GM19035 (cell line): Measurements from ENCODE around the gene ZNF581.

Source experiments
- ATAC-seq: cut with Tn5 transposase; IDR thresholded peaks from one replicate; pipeline ENCODE4 v1.9.1; 2021; ENCODE audit not compliant: unreplicated experiment

Gene ZNF581

DNA sequence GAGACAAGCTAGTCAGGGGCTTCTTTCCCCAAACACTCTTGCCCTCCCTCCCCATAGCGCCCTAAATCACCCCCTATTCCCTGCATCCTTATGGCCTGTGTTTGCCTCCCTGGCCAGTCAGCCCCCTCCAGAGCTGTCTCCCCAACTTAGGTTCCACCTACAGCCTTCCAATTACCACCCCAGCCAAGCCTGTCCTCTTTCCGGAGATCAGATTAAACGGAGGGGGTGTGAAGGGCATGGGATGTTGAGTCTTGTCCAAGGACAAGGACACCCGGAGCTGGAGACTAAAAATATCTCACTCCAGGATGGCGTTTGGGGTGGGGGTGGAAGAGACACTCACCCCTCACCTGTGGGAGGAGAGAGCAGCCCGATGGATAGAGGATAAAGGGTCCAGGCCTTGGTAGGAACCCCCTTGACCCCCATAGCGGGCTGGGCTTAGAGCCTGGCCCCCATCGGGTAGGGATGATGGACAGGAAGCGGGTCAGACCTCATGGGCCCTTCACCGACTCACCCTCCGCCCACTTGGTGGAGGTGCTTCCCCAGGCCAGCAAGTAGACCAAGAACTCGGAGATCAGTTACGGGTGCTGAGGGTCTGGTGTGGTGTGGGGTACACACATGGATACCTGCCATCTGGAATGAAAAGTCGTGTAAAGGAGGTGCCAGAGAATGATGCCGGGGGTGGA is 32.0 kb upstream of the ZNF581 start:
- no peak for ATAC-seq

DNA sequence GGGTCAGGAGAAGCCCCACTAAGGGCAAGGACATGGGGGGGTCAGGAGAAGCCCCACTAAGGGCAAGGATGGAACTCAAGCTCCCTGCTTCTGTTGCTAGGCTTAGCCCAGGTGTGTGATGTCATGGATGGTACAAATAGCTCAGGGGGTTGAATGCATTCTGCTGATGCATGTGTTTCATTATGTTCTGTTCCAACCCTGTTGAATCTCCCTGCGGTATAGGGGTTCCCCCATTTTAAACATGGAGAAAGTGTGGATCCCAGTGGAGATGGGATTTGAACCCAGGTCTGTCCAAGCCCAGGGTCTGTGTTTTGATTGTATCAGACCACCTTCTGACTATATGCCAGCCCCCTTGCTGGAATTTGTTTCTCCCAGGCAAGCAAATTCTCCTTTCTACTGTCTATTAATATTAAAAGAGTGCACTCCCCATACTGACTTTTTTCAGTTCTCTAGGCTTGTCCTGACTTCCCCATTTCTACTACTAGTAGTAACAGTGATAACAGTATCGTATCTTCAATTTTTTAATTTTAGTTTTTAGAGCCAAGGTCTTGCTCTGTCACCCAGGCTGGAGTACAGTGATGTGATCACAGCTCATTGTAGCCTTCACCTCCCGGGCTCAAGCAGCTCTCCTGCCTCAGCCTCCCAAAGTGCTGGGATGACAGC is 31.3 kb upstream of the ZNF581 start:
- no peak for ATAC-seq

DNA sequence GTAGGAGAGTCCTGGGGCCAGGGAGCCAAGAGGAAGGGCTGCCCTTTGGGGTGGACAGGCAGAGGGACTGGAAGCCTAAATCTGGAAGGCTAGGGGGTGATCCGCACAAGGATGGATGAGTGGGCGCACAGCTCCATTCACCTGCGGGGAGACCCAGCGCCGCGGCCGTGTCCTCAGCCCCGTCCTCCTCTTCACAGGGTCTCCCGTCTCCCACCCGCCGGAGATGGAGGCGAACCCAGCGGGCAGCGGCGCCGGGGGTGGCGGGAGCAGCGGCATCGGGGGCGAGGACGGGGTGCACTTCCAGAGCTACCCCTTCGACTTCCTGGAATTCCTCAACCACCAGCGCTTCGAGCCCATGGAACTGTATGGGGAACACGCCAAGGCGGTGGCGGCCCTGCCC is 30.1 kb upstream of the ZNF581 start:
- ATAC-seq = no peak

DNA sequence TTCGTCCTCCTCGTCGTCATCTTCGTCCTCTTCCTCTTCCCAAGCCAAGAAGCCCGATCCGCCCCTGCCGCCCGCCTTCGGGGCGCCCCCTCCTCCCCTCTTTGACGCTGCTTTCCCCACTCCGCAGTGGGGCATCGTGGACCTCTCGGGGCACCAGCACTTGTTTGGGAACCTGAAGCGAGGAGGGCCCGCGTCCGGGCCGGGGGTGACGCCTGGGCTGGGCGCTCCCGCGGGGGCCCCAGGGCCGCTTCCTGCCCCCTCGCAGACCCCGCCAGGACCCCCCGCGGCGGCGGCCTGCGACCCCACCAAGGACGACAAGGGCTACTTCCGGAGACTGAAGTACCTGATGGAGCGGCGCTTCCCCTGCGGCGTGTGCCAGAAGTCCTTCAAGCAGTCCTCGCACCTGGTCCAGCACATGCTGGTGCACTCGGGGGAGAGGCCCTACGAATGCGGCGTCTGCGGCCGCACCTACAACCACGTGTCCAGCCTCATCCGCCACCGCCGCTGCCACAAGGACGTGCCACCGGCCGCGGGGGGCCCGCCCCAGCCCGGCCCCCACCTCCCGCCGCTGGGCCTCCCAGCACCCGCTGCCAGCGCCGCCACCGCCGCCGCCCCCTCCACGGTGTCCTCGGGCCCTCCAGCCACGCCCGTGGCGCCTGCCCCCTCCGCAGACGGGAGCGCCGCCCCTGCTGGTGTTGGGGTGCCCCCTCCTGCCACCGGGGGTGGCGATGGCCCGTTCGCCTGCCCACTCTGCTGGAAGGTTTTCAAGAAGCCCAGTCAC is 29.3 kb upstream of the ZNF581 start:
- no peak for ATAC-seq

DNA sequence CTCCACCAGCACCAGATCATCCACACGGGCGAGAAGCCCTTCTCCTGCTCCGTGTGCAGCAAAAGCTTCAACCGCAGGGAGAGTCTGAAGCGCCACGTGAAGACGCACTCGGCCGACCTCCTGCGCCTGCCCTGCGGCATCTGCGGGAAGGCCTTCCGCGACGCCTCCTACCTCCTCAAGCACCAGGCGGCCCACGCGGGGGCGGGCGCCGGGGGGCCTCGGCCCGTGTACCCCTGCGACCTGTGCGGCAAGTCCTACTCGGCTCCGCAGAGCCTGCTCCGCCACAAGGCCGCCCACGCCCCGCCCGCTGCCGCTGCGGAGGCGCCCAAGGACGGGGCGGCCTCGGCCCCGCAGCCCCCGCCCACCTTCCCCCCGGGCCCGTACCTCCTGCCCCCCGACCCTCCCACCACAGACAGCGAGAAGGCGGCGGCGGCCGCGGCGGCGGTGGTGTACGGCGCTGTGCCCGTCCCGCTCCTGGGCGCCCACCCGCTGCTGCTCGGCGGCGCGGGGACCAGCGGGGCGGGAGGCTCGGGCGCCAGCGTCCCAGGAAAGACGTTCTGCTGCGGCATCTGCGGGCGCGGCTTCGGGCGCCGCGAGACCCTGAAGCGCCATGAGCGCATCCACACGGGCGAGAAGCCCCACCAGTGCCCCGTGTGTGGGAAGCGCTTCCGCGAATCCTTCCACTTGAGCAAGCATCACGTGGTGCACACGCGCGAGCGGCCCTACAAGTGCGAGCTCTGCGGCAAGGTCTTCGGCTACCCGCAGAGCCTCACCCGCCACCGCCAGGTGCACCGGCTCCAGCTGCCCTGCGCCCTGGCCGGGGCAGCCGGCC is 28.5 kb upstream of the ZNF581 start:
- ATAC-seq = no peak

DNA sequence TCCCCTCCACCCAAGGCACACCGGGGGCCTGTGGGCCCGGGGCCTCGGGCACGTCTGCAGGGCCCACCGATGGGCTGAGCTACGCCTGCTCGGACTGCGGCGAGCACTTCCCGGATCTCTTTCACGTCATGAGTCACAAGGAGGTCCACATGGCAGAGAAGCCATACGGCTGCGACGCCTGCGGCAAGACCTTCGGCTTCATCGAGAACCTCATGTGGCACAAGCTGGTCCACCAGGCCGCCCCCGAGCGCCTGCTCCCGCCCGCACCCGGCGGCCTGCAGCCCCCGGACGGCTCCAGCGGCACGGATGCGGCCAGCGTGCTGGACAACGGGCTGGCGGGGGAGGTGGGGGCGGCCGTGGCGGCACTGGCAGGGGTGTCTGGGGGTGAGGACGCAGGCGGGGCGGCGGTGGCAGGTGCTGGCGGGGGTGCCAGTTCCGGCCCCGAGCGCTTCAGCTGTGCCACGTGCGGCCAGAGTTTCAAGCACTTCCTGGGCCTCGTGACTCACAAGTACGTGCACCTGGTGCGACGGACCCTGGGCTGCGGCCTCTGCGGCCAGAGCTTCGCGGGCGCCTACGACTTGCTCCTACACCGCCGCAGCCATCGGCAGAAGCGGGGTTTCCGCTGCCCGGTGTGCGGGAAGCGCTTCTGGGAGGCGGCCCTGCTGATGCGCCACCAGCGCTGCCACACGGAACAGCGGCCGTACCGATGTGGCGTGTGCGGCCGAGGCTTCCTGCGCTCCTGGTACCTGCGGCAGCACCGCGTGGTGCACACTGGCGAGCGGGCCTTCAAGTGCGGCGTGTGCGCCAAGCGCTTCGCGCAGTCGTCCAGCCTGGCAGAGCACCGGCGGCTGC is 27.7 kb upstream of the ZNF581 start:
- ATAC-seq = no peak

DNA sequence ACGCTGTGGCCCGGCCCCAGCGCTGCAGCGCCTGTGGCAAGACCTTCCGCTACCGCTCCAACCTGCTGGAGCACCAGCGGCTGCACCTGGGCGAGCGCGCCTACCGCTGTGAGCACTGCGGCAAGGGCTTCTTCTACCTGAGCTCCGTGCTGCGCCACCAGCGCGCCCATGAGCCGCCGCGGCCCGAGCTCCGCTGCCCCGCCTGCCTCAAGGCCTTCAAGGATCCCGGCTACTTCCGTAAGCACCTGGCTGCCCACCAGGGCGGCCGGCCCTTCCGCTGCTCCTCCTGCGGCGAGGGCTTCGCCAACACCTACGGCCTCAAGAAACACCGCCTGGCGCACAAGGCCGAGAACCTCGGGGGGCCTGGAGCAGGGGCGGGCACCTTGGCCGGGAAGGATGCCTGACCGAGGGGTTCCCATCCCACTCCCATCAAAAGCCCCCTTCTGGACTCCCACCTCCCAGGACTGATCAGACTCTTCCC is 27.0 kb upstream of the ZNF581 start:
- no peak for ATAC-seq

DNA sequence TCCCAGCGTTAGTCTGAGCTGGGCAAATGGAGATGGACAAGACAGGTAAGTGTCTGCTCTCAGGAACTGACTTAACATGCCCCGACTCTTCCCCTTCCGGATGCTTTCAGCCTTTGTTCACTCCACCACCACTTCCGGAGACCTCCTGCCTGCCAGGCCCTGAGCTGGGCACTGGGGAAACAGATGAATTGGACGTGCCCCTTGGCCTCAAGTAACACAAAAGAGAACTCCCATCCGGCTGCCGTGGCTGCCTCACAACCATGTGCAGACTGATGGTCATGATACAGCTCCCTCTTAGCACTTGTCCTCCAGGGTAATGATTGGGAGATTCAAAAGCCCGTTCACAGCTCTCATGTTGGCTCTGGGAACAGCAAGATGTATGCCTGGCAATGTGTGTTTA is 26.0 kb upstream of the ZNF581 start:
- no peak for ATAC-seq

DNA sequence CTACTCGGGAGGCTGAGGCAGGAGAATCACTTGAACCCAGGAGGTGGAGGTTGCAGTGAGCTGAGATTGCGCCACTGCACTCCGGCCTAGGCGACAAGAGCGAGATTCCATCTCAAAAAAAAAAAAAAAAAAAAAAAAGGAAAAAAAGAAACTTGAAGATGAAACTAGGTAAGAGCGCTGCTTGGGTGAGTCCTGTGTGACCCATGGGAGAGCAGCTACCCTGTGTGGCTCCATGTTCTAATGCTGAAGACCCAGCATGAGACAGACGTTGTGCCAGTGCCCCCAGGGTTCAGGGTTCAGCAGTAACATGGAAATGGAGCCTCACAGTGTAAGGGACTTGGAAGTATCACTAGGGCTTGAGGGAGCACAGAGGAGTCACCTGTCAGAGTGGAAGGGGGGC is 25.0 kb upstream of the ZNF581 start:
- no peak for ATAC-seq

DNA sequence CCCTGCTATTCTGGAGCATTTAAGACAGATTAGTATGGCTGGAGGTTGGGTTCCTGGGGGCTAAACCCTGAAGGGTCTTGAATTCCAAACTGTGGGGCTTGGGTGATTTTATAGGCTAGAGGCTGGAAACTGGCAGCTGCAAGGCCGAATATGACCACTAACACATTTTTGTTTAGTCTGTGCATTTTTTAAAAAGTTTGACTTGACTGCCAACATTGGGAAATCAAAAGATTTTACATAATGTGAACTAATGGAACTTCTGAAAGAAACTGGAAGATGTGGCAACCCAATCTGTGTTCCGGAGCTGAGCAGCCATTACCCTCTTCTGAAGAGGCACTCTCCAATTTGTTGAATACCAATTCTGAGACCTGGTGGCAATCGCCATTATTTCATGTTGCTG is 24.2 kb upstream of the ZNF581 start:
- no peak for ATAC-seq

DNA sequence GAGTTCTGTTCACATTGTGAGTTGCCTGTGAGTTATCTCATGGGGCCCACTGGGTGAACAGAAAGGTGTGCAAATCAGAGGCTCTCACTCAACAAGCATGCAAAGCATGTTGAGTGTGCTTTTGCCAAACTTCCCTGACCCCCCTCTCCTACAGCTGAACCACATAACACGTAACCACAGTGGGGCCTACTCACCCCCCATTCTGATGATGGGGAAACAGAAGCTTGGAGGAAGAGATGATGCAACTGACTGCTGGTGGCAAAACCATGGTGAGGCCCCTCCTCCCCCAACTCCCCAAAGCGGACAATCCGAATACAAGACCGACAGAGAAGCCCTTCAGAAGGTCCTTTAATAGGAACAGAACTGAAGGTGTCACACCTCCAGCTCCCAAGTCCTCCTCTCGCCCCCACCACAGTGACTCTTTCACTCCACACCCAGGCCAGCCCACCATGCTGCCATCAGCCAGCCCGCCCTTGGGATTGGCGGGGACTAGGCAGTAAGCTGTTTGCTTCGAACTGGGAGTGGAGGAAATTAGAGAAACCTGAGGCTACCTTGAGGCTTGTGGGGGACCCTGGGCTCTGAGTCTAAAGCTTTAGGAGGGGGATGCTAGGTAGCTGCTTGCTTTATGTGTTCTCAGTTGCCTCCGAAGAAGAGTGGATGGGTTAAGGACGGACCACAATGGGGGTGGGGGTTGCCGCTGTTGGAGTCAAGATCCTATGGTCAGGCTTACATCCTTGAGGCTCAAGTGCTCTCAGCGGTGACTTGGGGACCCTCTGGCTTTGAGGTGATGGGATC is 22.8 kb upstream of the ZNF581 start:
- no peak for ATAC-seq

DNA sequence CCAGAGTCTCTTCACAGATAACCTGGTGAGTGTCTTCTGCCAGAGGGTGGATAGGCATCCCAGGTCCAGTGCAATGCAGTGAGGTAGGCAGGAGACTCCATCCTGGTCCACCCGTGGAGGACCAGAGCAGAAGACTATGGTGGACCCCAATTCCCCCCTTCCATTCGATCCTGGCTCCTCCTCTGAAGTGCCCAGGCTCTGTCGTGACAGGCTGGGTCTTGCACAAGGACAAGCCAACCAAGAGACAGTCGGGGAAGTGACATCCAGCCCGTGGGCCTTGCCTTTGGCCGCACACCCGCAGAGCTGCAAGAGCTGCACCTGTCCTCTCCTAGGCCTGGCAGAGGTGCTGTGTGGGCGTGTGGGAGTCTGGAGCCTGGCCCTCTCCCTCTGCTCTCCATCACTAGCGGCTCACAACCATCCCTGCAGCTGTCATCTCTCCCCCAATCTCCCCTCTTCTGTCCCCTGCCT is 22.2 kb upstream of the ZNF581 start:
- no peak for ATAC-seq

DNA sequence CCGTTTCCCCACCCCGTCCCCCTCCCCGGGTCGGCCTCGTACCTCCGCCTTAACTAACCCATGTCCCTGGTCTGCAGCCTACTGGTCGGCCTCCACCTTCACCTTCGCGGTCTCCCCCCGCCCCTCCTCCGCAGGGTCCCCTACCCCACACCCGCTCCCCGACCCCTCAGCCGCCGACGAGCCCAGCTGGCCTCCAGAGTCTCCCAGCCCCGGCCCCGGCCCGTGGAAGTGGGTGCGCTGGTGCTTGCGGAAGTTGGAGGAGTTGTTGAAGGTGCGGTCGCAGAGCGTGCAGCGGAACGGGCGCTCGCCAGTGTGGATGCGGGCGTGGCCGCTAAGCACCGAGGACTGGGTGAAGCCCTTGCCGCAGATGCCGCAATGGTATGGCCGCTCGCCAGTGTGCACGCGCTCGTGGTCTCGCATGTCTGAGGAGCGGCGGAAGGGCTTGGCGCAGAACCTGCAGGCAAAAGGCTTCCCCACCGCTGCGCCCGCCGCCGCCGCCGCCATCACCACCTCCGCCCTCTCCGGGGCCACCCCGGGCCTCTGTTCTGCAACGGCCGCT is 21.7 kb upstream of the ZNF581 start:
- no peak for ATAC-seq

DNA sequence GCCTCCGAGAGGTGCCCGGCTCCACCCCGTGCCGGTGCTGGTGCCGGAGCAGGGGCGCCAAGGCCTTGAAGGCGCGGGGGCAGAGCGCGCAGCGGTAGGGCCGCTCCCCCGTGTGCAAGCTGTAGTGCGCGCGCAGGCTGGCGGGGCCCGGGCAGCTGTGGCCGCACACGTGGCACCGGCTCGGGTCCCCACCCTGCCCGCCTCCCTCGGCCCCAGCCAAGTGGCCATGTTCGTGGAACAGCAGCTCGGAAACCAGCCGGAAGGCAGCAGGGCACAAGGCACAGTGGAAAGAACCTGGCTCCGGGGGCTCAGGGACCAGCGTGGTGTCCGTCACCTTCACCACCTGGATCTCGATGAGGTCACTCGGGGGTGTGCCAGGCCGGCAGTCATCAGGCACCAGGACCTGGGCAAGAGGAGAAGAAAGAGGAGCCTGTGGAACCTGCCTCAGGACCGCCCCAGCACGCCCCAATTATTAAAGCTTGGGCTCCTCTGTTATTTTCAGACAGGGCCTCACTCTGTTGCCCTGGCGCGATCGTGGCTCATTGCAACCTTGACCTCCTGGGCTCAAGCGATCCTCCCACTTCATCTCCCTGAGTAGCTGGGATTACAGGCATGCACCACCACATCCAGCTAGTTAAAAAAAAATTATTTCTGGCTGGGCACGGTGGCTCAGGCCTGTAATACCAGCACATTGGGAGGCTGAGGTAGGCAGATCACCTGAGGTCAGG is 21.0 kb upstream of the ZNF581 start:
- ATAC-seq = no peak

DNA sequence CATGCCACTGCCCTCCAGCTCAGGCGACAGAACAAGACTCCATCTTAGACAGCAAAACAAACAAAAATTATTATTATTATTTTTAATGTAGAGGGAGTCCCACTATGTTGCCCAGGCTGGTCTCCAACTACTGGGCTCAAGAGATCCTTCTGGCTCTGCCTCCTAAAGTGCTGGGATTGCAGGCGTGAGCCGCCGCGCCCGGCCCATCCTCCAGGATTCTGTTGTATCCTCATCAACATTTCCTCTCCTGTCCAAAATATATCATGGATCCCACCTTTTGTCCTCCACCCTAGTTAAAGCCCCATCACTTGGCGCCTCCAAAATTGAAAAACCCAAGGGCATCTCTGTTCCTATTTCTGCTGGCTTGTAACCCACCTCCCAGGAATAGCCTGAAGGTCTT is 20.3 kb upstream of the ZNF581 start:
- ATAC-seq = no peak

DNA sequence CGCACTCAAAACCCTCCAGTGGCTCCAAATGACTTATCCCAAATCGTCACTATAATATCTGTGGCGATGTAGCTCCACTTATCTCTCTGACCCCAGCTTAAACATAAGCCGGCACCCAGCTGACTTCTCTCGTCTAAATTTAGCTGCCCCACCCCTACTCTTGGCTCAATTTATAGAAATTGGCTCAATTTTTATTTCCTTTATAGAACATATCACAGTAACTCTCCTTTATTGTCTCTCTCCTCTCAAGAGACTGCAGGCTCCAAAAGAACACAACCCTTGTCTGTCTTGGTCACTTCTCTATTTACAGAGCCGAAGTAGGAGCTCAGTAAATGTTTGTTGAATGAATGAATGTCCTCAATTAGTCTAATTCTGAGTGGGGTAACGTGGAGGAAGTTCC is 19.9 kb upstream of the ZNF581 start:
- no peak for ATAC-seq

DNA sequence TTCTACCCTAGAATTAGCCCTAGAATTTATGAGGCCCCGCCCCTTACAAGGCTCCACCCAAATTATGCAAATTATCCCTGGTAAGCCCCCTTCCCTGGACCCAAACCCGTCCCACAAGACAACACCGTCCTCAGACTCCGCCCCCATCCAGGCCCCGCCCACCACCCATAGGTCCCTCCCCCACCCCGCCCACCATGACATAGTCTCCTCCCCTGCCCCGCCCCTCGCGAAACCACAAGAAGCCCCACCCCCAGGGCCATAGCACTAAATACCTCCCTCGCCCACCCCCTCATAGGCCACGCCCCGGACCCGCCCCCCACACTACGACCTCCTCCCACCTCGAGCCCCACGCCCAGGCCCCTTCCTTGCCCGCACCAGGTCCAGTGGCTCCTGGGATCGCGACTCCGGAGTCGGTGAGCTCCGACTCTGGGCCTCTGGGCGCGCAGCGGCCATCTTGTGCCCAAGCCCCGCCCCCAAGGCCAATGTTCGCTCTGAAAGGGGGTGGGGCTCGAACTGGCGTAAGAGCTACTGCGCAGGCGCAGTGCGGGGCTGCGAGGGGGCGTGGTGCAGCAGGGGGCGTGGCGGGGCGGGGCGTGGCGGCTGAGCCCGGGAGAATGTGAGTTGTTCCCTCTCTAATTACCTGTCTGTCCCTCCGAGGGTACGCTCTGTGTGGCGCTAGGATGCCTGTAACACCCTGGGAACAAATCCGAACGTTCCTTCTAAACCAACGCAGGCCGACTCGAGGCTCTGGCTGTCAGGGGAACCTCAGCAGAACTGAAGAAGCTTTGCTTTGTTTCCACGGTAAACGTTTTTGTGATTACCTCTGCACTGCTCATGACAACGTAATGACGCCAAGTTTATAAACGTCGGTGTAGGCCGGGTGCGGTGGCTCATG is 19.1 kb upstream of the ZNF581 start, which contains the start of gene ZNF784:
Gene ZNF784, minus strand, starts transcription at position 458 of the 895 bp plus-strand sequence. Its CDS starts 5 bp downstream, at position 453.
- ATAC-seq = peak; percentile 62
